Stimulated activated CD8-positive, alpha-beta memory T cell treated with anti-CD3 and anti-CD28 coated beads, Interleukin-7, amount 100 ng/mL, for 48 hours (primary cell): ENCODE data around the gene PLEKHM3.

ENCODE experiments used
- DNase-seq, 2 donors: peaks; one replicate each; pipeline ENCODE4 v3.0.0-alpha.2; 2020; ENCODE audit warnings: low read depth in 1 of 2; ENCODE audit errors: extremely low read depth in 1 of 2

The PLEKHM3 gene

GRCh38 chr2:207867056-207867455 is 158.3 kb downstream of the PLEKHM3 start:
- DNase-seq, result no peak

- no peak for DNase-seq
These were observed 160.1 kb downstream of the PLEKHM3 start for GRCh38 chr2:207865210-207865609.

- DNase-seq, result no peak
These were observed 162.0 kb downstream of the PLEKHM3 start for GRCh38 chr2:207863345-207863744.

GRCh38 chr2:207861789-207862188 is 163.5 kb downstream of the PLEKHM3 start:
- no peak for DNase-seq

- no peak for DNase-seq
These were observed 164.6 kb downstream of the PLEKHM3 start for GRCh38 chr2:207860685-207861084.

- DNase-seq, result no peak
These were observed 169.7 kb downstream of the PLEKHM3 start for GRCh38 chr2:207855591-207855990.

- no peak for DNase-seq
These were observed 170.6 kb downstream of the PLEKHM3 start for GRCh38 chr2:207854484-207855440.

- no peak for DNase-seq
These were observed 172.5 kb downstream of the PLEKHM3 start for GRCh38 chr2:207852791-207853190.

GRCh38 chr2:207849443-207849842 is 175.9 kb downstream of the PLEKHM3 start:
- no peak for DNase-seq

- DNase-seq, result no peak
These were observed 176.8 kb downstream of the PLEKHM3 start for GRCh38 chr2:207848545-207848928.

- DNase-seq, result no peak
These were observed 177.4 kb downstream of the PLEKHM3 start for GRCh38 chr2:207847807-207848544.

GRCh38 chr2:207847098-207847806 is 178.1 kb downstream of the PLEKHM3 start:
- DNase-seq, result no peak

GRCh38 chr2:207845202-207845864 is 180.0 kb downstream of the PLEKHM3 start:
- DNase-seq, result no peak

- no peak for DNase-seq
These were observed 180.7 kb downstream of the PLEKHM3 start for GRCh38 chr2:207844648-207845047.

- DNase-seq, result no peak
These were observed 185.2 kb downstream of the PLEKHM3 start for GRCh38 chr2:207840101-207840500.

GRCh38 chr2:207839575-207839974 is 185.8 kb downstream of the PLEKHM3 start:
- DNase-seq, result no peak

- DNase-seq, result no peak
These were observed 186.3 kb downstream of the PLEKHM3 start for GRCh38 chr2:207839028-207839427.

- DNase-seq, result no peak
These were observed 188.7 kb downstream of the PLEKHM3 start for GRCh38 chr2:207836521-207837133.

GRCh38 chr2:207835805-207836204 is 189.5 kb downstream of the PLEKHM3 start:
- no peak for DNase-seq

- DNase-seq, result no peak
These were observed 192.0 kb downstream of the PLEKHM3 start for GRCh38 chr2:207833251-207833751.
